Fibroblast of the aortic adventitia (primary cell): Measurements from ENCODE around the gene ZBTB46. TPM values are rescaled to one million over a fixed set of nuclear protein-coding genes. Genes with fewer than 3 reads are reported as not detected.

Experiments
- DNase-seq: peaks from one replicate; pipeline ENCODE4 v3.0.0-alpha.2; 2010; ENCODE audit warnings: low read depth
- H3K4me3 ChIP-seq: 2 replicates; pipeline ENCODE4 v1.5.1; 2011; ENCODE audit warnings: low read depth, mild to moderate bottlenecking, control low read depth, low read length, moderate library complexity
- CTCF ChIP-seq: IDR thresholded peaks from 2 replicates; pipeline ENCODE4 v1.5.1; 2011; ENCODE audit warnings: mild to moderate bottlenecking, low read length, control low read depth, inconsistent platforms; ENCODE audit not compliant: insufficient read depth
- total RNA-seq: library from RNA; depleted of rRNA; stranded (reverse); fragments of >200 nt; gene quantifications from 2 replicates; pipeline ENCODE4 v1.2.3, GENCODE V29; 2012; ENCODE audit warnings: low replicate concordance

ZBTB46 gene
- total RNA-seq, 1 donor, result 1.1 TPM

- DNase-seq, result no peak
- no peak for TF ChIP-seq CTCF
- no peak overlapping the region for H3K4me3 ChIP-seq
These were observed 128.2 kb downstream of the ZBTB46 start for GRCh38 chr20:63702751-63703470.

- no peak overlapping the region for H3K4me3 ChIP-seq
- TF ChIP-seq CTCF, result no peak
- DNase-seq, result no peak
These were observed 128.9 kb downstream of the ZBTB46 start for GRCh38 chr20:63702036-63702665.

- TF ChIP-seq CTCF, result no peak
- no peak overlapping the region for H3K4me3 ChIP-seq
- DNase-seq, result no peak
These were observed 129.6 kb downstream of the ZBTB46 start for GRCh38 chr20:63701329-63702035.

GRCh38 chr20:63701051-63701328, 130.1 kb downstream of the ZBTB46 start:
- no peak for TF ChIP-seq CTCF
- no peak for DNase-seq

GRCh38 chr20:63700199-63701050, 130.6 kb downstream of the ZBTB46 start:
- no peak for DNase-seq
- no peak for TF ChIP-seq CTCF

More at GRCh38 chr20:63701051-63701328, 130.1 kb downstream of the ZBTB46 start:
- H3K4me3 ChIP-seq, result no peak overlapping the region

GRCh38 chr20:63699466-63700198, 131.4 kb downstream of the ZBTB46 start:
- H3K4me3 ChIP-seq, result no peak overlapping the region

More at GRCh38 chr20:63700199-63701050, 130.6 kb downstream of the ZBTB46 start:
- H3K4me3 ChIP-seq, result no peak overlapping the region

More at GRCh38 chr20:63699466-63700198, 131.4 kb downstream of the ZBTB46 start:
- DNase-seq, result no peak
- no peak for TF ChIP-seq CTCF
